GM15510 (cell line): ENCODE results near the gene C1GALT1C1L.

Source experiments
- POLR2A ChIP-seq: IDR thresholded peaks from 3 replicates; pipeline ENCODE4 v1.6.1; 2011; ENCODE audit warnings: borderline replicate concordance; ENCODE audit not compliant: insufficient read length; ENCODE audit errors: extremely low read depth

C1GALT1C1L gene

DNA sequence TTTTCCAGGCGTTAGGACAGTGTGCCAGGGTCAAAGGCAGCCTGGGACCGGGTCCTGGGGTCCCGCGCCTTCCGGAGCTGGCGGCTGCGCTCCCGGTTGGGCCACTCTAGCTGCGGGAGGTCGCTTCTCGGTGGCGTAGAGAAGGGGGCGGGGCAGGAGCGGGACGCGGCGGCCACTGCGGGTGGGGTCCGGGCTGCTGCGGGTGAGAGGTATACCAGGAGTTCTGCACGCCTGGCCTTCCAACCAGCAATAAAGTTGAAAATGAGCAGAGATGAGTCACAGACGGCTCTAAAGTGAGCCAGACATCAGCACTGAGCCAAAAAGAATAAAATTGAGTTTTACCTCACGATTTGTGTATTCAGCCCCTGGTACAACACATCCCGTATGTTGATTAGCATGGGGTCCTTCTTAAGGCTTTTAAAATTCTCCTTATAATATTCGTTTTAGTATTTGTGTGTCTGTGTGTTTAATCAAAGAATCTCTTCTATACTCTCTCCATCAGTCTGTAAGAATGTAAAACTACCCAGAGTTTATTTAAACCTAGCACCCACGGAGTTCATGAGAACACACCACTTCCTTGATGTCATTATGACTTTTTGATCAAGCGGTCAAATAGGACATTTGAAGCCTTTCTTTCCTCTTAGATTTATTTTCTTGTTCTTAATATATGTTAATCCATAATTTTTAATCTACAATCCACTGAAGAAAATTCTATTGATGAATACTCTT is at the start of gene C1GALT1C1L:
Gene C1GALT1C1L (minus strand): TSS at position 108 of the 729 bp plus-strand sequence. CDS start 107 bp downstream, at position 1.
- no peak for TF ChIP-seq POLR2A

- TF ChIP-seq POLR2A, result no peak
Measured at GRCh38 chr2:43725711-43726246, 49.5 kb upstream of the C1GALT1C1L start.

DNA sequence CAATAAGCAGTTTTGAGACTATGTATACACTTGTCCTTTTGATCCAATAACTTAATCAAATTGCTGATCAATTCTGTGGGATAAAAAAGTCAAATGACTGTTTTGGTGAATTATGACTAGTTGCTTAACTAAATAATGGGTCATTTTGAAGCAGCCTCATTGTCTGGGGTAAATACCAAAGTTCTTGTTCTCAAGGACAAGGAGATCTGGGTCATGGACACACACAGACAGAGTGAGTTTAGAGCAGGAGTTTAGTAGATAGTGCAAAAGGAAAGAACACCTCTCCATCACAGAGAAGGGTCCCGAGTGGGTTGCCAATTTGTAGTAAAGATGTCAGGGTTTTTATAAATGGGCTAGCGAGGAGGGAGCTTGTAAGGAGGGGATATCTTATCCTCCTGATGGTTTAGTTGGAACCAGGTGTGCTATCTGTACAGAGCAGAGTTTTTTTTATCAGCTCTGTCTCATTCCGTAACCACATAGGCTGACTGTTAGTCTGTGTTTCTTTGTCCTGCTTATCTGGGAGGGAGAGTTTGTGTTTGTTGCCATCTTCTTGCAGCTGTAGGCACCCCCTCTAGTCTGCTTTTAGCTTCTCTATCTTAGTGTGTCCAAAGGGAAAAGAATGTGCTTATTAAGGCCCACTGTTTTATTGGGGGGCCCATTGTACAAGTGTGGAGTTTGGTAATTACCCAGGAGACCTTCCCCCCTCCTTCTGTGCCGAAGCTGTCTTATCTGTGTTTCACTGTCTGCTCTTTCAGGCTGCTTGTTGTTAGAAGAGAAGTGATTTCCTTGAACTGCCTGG is 48.7 kb upstream of the C1GALT1C1L start:
- TF ChIP-seq POLR2A, result no peak

DNA sequence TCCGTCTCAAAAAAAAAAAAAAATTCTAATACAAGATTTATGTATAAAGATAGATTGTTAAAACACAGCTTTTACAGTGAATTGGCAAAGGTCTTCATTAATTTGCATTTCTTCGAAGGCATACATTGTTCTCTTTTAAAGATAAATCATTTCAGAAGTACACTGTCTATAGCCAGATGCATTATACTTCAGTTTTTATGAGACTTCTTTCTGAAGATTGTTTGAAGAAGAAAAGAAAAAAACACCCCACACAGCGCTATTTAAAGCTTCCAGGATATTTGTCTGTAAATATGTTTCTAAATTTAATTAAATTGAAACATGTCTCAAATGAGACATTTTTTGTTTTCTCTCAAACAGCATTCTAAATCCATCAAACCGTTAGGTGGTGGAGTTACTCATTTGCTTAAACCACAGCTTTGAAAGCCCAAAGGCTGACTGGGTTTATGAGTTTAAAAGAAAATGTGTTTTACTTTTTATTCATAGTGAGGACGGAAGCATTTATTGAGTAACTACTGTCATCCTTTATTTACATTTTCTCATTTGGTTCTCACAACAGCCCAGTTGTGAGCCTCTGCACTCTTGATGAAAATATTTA is 42.4 kb upstream of the C1GALT1C1L start:
- TF ChIP-seq POLR2A, result no peak

GRCh38 chr2:43717322-43717721 is 41.1 kb upstream of the C1GALT1C1L start:
- no peak for TF ChIP-seq POLR2A

DNA sequence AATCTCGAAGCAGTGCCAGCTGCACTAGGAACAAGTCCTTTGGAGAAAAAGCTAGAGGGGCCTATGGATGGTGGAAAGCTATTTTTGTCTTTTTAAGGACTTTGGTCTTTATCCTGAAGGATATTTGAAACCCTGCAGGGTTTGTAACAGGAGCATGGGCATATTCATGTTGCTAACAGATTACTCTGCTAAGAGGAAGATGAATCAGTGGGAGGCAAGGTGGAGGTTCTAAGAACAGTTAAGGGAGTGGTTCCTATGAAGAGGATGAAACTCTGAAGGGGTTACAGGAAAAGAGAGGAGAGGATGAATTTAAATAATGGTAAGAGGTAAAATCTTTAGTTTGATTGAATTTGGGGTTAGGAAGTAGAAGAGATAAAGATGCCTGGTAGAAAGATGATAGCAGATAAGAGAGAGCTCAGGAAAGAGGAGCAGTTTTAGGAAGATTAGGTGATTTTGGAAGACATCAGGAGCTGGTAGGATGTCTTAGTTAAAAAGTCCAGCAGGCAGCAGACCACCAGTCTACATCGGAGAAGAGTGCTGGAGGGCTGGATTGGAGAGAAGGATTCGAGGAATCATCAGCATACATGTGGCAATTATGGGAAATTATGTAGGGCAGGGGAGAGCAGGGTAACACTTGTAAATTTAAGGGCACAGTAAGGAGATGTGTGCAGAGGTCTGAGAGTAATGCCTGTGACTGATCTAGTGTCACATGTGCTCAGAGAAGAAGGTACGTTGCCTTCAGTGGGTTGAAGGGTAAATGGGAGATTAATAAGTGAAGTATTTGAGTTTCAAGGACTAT is 39.3 kb upstream of the C1GALT1C1L start:
- no peak for TF ChIP-seq POLR2A

DNA sequence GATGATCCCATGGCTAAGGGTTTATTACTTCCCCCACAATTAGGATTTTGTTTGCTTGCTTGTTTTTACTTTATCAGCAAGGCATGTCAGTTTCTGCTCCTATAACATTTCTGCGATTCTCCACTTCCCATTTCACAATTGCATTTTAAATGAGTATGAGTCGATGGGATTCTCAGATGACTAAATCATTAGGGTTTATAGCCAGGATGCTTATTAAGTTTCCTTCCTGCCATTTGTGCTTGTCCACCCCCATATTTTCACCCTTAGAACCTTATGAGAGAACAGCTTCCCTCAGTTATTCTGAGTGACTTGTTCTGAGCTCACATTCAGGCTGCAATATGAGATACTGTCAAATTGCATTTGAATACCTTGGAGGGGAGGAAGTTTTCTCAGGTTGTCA is 37.9 kb upstream of the C1GALT1C1L start:
- TF ChIP-seq POLR2A, result no peak

- no peak for TF ChIP-seq POLR2A
Measured at GRCh38 chr2:43710866-43711265, 34.6 kb upstream of the C1GALT1C1L start.

DNA sequence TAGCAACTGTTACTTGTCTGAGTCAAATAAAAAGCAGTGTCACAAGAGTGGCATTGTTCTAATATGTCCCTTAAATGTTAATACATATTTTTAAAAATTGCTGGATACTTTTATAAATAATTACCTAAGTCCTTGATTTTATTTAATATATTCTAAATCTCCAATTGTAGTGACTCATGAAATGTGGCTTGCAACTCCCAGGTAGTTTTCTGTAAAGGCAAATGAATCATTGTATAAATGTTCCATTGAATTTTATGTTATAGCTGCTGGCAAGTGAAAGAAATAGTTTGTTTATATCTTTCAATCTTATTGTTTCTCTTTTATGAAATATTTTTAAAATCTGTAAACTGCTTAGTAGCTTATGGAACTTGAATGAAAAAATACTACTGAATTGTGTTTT is 32.7 kb upstream of the C1GALT1C1L start:
- no peak for TF ChIP-seq POLR2A

DNA sequence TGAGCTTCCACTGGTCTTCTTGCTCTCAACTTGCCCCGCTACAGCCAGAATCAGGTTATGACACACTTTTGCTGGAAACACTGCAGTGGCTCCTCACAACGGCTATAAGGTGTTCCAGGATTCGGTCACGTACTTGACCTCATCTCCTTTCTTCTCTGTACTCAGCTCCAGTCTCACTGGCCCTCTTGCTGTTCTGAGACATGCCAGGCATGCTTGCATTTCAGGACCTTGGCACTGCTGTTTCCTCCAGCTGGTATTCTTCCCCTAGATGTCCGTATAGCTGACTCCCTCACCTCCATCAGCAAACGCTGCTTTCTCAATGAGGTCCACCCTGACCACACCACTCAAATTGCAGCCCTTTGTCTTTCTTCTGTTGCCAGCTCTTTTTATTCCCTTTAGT is 31.9 kb upstream of the C1GALT1C1L start:
- TF ChIP-seq POLR2A, result no peak

GRCh38 chr2:43707255-43708015 is 31.2 kb upstream of the C1GALT1C1L start:
- no peak for TF ChIP-seq POLR2A

- no peak for TF ChIP-seq POLR2A
Measured at GRCh38 chr2:43701111-43701510, 24.9 kb upstream of the C1GALT1C1L start.

DNA sequence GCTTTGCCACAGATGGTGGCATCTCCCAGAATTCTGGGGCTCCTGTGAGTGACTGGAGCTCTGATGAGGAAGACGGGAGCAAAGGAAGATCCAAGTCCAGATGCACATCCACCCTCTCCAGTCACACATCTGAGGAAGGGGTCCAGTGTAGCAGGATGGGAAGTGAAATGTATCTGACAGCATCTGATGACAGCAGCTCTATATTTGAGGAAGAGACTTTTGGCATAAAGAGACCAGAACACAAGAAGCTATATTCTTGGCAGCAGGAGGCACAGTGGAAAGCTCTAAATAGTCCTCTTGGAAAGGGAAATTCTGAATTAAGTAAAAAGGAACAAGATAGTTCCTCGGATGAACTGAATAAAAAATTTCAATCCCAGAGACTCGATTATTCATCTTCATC is 23.5 kb upstream of the C1GALT1C1L start:
- no peak for TF ChIP-seq POLR2A
